ENCODE measurements around the gene KRT3. TPM values are rescaled to one million over a fixed set of nuclear protein-coding genes. Genes with fewer than 3 reads are reported as not detected.

Gene KRT3
- total RNA-seq, 1 experiment from 2014 or later, result not detected

DNA sequence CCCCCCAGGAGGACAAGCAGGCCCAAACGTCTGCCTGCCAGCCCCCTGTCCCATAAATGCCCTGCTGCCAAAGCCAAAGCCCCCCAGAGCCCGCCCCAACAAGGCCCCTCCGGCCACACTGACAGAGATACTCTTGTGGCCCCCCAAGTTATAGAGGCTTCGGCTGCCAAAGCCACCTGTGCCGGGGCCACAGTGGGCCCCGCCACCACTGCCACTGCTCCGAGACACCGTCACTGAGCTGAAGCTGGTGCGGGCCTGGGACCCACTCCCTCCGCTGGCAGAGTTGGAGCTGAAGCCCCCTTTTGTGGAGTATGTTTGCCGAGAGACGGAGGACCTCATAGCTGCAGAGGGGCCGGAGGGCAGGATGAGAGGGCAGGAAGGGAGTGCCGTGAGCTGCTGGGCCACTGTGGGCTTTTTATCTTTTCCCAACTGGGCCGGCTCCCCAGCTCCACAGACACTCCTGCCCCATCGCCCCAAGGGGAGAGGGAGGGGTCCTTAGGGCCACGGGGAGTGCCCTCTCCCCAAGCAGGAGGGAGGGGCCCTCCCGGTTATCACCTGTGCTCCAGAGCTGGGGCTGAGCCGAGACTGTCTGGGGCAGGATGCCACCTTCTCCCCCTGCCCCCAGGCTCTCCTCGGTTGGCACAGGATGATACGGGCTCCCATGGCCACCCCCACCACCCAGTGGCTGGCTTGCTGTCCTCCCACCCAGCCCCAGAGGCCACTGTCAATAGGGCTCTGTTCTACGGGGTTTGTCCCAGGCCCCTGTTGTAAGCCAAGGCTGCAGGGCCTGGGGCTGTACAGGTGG is 38.2 kb upstream of the KRT3 start, which contains the start of gene KRT79:
KRT79 (minus strand) TSS at position 390 of the 805 bp plus-strand sequence; CDS start at position 339, 51 bp downstream.
- peaks cover 10% of the 10 kb centered on the region for H3K4me1 Mint-ChIP-seq (ENCODE audit: insufficient read depth, unreplicated experiment)
- H3K27me3 Mint-ChIP-seq (ENCODE audit: insufficient read depth, unreplicated experiment), result peaks cover 34% of the 10 kb centered on the region
- ChIA-PET POLR2A (interaction anchor here (0.6 kb wide), 1 partner anchor 918 kb away, joined by 3 read pairs; no protein-coding TSS in a partner anchor), CTCF (interaction anchor here (0.6 kb wide), 1 partner anchor 430 kb away, joined by 3 read pairs; no protein-coding TSS in a partner anchor)
- no peak within 1 kb of the TSS for H3K4me3 Mint-ChIP-seq (ENCODE audit: unreplicated experiment)
- H3K9me3 Mint-ChIP-seq (ENCODE audit: unreplicated experiment), result no peaks in the 10 kb centered on the region
- H3K27ac Mint-ChIP-seq (ENCODE audit: low read depth, unreplicated experiment), result no peak within 1 kb of the TSS
- DNase-seq (ENCODE audit: unreplicated experiment), result no peak
- intact Hi-C loops (cut with micrococcal nuclease), result no loop called here
- TF ChIP-seq, protein P1, sequence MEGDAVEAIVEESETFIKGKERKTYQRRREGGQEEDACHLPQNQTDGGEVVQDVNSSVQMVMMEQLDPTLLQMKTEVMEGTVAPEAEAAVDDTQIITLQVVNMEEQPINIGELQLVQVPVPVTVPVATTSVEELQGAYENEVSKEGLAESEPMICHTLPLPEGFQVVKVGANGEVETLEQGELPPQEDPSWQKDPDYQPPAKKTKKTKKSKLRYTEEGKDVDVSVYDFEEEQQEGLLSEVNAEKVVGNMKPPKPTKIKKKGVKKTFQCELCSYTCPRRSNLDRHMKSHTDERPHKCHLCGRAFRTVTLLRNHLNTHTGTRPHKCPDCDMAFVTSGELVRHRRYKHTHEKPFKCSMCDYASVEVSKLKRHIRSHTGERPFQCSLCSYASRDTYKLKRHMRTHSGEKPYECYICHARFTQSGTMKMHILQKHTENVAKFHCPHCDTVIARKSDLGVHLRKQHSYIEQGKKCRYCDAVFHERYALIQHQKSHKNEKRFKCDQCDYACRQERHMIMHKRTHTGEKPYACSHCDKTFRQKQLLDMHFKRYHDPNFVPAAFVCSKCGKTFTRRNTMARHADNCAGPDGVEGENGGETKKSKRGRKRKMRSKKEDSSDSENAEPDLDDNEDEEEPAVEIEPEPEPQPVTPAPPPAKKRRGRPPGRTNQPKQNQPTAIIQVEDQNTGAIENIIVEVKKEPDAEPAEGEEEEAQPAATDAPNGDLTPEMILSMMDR (IDR thresholded peaks at IDR 0.05; ENCODE audit: unreplicated experiment), result no peak
- no TSS peak for BruUV-seq (replicated peaks)
- H3K36me3 Mint-ChIP-seq (ENCODE audit: insufficient read depth, unreplicated experiment), result no peaks in the 10 kb centered on the region

DNA sequence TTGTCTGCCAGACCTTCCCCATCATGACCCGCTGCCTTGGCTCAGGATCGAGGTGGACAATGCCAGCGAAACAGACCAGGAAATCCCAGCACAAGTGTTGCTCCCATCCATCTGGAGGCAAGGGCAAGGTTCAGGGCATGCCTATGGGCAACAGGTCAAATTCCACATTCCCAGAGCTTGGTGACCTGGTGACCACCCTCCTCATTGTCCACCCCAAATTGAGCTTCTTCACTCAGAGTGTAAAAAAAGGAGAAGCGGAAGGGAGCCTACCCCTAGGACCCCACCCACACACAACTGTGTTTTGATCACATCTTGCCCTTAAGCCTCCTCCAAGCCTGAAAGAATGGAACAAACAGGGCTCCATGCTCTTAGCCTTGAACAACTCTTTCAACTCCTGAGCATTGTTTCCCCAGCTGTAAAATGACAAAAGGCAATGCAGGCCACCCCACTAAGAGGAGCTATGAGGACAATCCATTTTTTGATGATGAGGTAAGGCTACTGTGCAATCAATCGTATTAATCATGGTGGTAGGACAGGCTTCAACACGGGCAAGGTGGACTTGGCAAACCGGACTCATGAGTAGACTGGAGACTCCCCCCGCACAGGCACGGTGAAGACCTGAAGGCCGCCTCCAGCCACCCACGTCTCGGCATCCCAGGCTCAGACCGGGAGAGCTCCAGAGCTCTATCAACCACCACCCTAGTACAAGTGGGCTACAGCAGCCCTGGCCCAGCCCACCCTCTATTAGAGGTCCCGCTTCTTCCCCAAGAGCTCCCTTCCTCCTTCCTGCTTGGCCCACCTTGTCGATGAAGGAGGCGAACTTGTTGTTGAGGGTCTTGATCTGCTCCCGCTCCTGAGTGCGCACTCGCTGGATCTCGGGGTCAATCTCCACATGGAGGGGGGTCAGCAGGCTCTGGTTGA is 37.3 kb upstream of the KRT3 start:
- CTCF ChIA-PET, result interaction anchor here (0.6 kb wide), 1 partner anchor 431 kb away, joined by 3 read pairs; no protein-coding TSS in a partner anchor
- H3K27me3 Mint-ChIP-seq (ENCODE audit: insufficient read depth, unreplicated experiment), result peaks cover 26% of the 10 kb centered on the region
- TF ChIP-seq, protein P1 (IDR thresholded peaks at IDR 0.05; ENCODE audit: unreplicated experiment), result no peak
- no TSS peak for BruUV-seq (replicated peaks)
- no peaks in the 10 kb centered on the region for H3K36me3 Mint-ChIP-seq (ENCODE audit: insufficient read depth, unreplicated experiment)
- no peaks in the 10 kb centered on the region for H3K9me3 Mint-ChIP-seq (ENCODE audit: unreplicated experiment)
- POLR2A ChIA-PET, result no interaction called here
- peaks cover 10% of the 10 kb centered on the region for H3K4me1 Mint-ChIP-seq (ENCODE audit: insufficient read depth, unreplicated experiment)
- DNase-seq (ENCODE audit: unreplicated experiment), result no peak
- H3K4me3 Mint-ChIP-seq (ENCODE audit: unreplicated experiment), result no peak overlapping the region
- intact Hi-C loops (cut with micrococcal nuclease), result no loop called here
- no peak overlapping the region for H3K27ac Mint-ChIP-seq (ENCODE audit: low read depth, unreplicated experiment)

DNA sequence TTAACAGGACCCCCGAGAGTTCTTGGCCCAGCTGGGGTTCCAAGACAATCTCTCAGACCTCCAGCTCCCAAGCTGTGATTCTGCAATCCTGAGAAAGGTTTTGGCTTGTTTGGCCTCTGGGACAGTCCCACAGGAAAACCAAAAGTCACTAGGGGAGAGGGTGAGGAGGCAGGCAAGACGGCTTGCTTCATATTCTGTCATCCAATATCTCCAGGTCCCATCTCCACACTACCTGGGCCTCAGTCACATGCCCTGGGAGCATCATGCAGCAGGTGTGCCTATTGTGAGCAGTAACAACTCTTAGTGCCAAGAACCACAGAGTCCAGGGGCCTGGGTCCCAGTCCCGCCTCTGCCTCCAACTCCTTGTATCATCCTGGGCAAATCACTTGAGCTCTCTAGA is 36.5 kb upstream of the KRT3 start:
- Mint-ChIP-seq H3K4me1 (ENCODE audit: insufficient read depth, unreplicated experiment) (peaks cover 8% of the 10 kb centered on the region), H3K36me3 (ENCODE audit: insufficient read depth, unreplicated experiment) (no peaks in the 10 kb centered on the region), H3K27me3 (ENCODE audit: insufficient read depth, unreplicated experiment) (peaks cover 22% of the 10 kb centered on the region), H3K4me3 (ENCODE audit: unreplicated experiment) (no peak overlapping the region), H3K9me3 (ENCODE audit: unreplicated experiment) (no peaks in the 10 kb centered on the region), H3K27ac (ENCODE audit: low read depth, unreplicated experiment) (no peak overlapping the region)
- intact Hi-C loops (cut with micrococcal nuclease), result no loop called here
- TF ChIP-seq, protein P1 (IDR thresholded peaks at IDR 0.05; ENCODE audit: unreplicated experiment), result no peak
- ChIA-PET POLR2A (no interaction called here), CTCF (interaction anchor here (0.7 kb wide), 1 partner anchor 9 kb away, joined by 3 read pairs; no protein-coding TSS in a partner anchor)
- no peak for DNase-seq (ENCODE audit: unreplicated experiment)
- BruUV-seq (replicated peaks), result no TSS peak

DNA sequence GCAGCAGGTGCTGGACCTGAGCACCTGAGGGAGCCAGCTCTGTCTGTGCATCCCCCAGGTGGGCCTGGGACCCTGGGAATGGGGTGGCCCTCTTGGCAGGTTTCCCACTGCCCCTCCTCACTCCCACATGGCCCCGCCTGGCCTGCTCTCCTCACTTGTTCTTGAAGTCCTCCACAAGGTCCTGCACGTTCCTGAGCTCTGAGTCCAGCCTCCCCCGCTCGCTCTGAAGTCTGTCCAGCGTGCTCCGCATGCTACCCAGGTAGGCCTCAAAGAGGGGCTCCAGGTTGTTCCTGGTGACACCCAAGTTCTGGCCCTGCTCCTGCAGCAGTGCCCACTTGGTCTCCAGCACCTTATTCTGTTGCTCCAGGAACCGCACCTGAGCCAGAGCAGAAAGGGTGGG is 35.3 kb upstream of the KRT3 start:
- no peaks in the 10 kb centered on the region for H3K9me3 Mint-ChIP-seq (ENCODE audit: unreplicated experiment)
- BruUV-seq (replicated peaks), result no TSS peak
- CTCF ChIA-PET, result interaction anchor here (0.6 kb wide), 2 partner anchors 108 to 453 kb away, joined by 4 to 5 read pairs; no protein-coding TSS in a partner anchor

More for the DNA sequence above, 35.3 kb upstream of the KRT3 start:
- Mint-ChIP-seq H3K36me3 (ENCODE audit: insufficient read depth, unreplicated experiment) (no peaks in the 10 kb centered on the region), H3K4me1 (ENCODE audit: insufficient read depth, unreplicated experiment) (no peaks in the 10 kb centered on the region), H3K4me3 (ENCODE audit: unreplicated experiment) (no peak overlapping the region), H3K27ac (ENCODE audit: low read depth, unreplicated experiment) (no peak overlapping the region), H3K27me3 (ENCODE audit: insufficient read depth, unreplicated experiment) (peaks cover 22% of the 10 kb centered on the region)
- TF ChIP-seq, protein P1 (IDR thresholded peaks at IDR 0.05; ENCODE audit: unreplicated experiment), result no peak
- intact Hi-C loops (cut with micrococcal nuclease), result no loop called here
- DNase-seq (ENCODE audit: unreplicated experiment), result no peak
- POLR2A ChIA-PET, result no interaction called here

Measured in MCF 10A (cell line).